GM10266 (cell line): Measurements from ENCODE around the gene NUDT6.

Experiments
- DNase-seq: peaks from one replicate; pipeline ENCODE4 v3.0.0; 2012; ENCODE audit errors: extremely low spot score
- CTCF ChIP-seq: IDR thresholded peaks from 2 replicates; pipeline ENCODE4 v1.5.1; 2012; ENCODE audit warnings: mild to moderate bottlenecking, low read depth; ENCODE audit not compliant: control insufficient read depth, insufficient read depth; ENCODE audit errors: missing control alignments

Gene NUDT6

GRCh38 chr4:122895336-122895995 lies 26.9 kb downstream of the NUDT6 start:
- DNase-seq, result no peak
- no peak for TF ChIP-seq CTCF

GRCh38 chr4:122894827-122895226 lies 27.6 kb downstream of the NUDT6 start:
- TF ChIP-seq CTCF, result no peak
- DNase-seq, result no peak

GRCh38 chr4:122890147-122890795 lies 32.1 kb downstream of the NUDT6 start:
- TF ChIP-seq CTCF, result no peak
- DNase-seq, result no peak

GRCh38 chr4:122889726-122890125 lies 32.7 kb downstream of the NUDT6 start:
- DNase-seq, result no peak
- no peak for TF ChIP-seq CTCF

GRCh38 chr4:122884499-122884898 lies 37.9 kb downstream of the NUDT6 start:
- DNase-seq, result no peak
- no peak for TF ChIP-seq CTCF

GRCh38 chr4:122882857-122883735 lies 39.3 kb downstream of the NUDT6 start:
- no peak for DNase-seq
- TF ChIP-seq CTCF, result no peak
